HEK293T (cell line): ENCODE results near the gene MUCL3.

Experiments used
- BHLHE40 ChIP-seq: fragments of 450-650 bp; IDR thresholded peaks from 2 replicates; pipeline ENCODE4 v1.6.1; 2016; ENCODE audit warnings: mild to moderate bottlenecking, moderate library complexity, borderline replicate concordance
- CTBP1 ChIP-seq: fragments of 450-650 bp; IDR thresholded peaks from 2 replicates; pipeline ENCODE4 v1.6.1; 2016; ENCODE audit warnings: borderline replicate concordance
- ELF4 ChIP-seq: fragments of 450-650 bp; IDR thresholded peaks from 2 replicates; pipeline ENCODE4 v1.6.1; 2017; ENCODE audit warnings: antibody characterized with exemption
- FOXK2 ChIP-seq: fragments of 450-650 bp; IDR thresholded peaks from 2 replicates; pipeline ENCODE4 v1.6.1; 2016; ENCODE audit warnings: mild to moderate bottlenecking
- FOXM1 ChIP-seq: fragments of 450-650 bp; IDR thresholded peaks from 2 replicates; pipeline ENCODE4 v1.6.1; 2017; ENCODE audit warnings: mild to moderate bottlenecking, borderline replicate concordance
- NFRKB ChIP-seq: fragments of 450-650 bp; IDR thresholded peaks from 2 replicates; pipeline ENCODE4 v1.6.1; 2016; ENCODE audit warnings: mild to moderate bottlenecking, moderate library complexity
- SP1 ChIP-seq: fragments of 450-650 bp; IDR thresholded peaks from 2 replicates; pipeline ENCODE4 v1.6.1; 2017
- SUZ12 ChIP-seq: fragments of 450-650 bp; IDR thresholded peaks from 2 replicates; pipeline ENCODE4 v1.6.1; 2016; ENCODE audit warnings: mild to moderate bottlenecking
- TARDBP ChIP-seq: fragments of 450-650 bp; IDR thresholded peaks from 2 replicates; pipeline ENCODE4 v1.6.1; 2016
- ZNF384 ChIP-seq: fragments of 450-650 bp; IDR thresholded peaks from 2 replicates; pipeline ENCODE4 v1.6.1; 2016

- TF ChIP-seq ZNF384 (no peak), SUZ12 (no peak), ELF4 (no peak), TARDBP (no peak), FOXK2 (no peak), NFRKB (no peak), FOXM1 (no peak), BHLHE40 (no peak), SP1 (no peak), CTBP1 (no peak)
These were observed 14.1 kb upstream of the MUCL3 start for GRCh38 chr6:30926644-30927043.
